SK-N-SH (cell line): ENCODE results near the gene ANKH. TPM values are rescaled to one million over a fixed set of nuclear protein-coding genes. Genes with fewer than 3 reads are reported as not detected.
A peak's percentile ranks its signal among the peaks of the same experiment; 100 is the strongest.

ENCODE experiments used
- CTCF ChIA-PET: fragments of 300-600, 350-600 bp; formaldehyde crosslinking; extraction: SDS; loops from one replicate; lab custom pipeline; 2021; lab: Yijun Ruan, JAX
- POLR2A ChIA-PET: fragments of 350-600 bp; sonication (Branson Sonifier 250); formaldehyde crosslinking; extraction: SDS; loops from one replicate; lab custom pipeline; 2020; ENCODE audit warnings: antibody characterized with exemption, inconsistent platforms; lab: Yijun Ruan, JAX
- DNase-seq: peaks from one replicate; pipeline ENCODE4 v3.0.0; 2012
- H2AFZ ChIP-seq: fragments of 200-600 bp; sonication (generic); 2 replicates; pipeline ENCODE4 v1.8.1; 2016; ENCODE audit warnings: antibody characterized with exemption, mild to moderate bottlenecking, low read depth
- H3F3A ChIP-seq: fragments of 200-600 bp; sonication (generic); replicated peaks from 2 replicates; pipeline ENCODE3; 2016; ENCODE audit warnings: antibody characterized with exemption, mild to moderate bottlenecking; ENCODE audit not compliant: insufficient read depth
- H3K27ac ChIP-seq, 2 experiments: fragments of 200-500 bp in 1 of 2; fragments of 200-600 bp in 1 of 2; sonication (Bioruptor generic) in 1 of 2; sonication (generic), shearing (Covaris generic) in 1 of 2; 2 replicates each; pipeline versions ENCODE4 v1.5.1 to v1.6.1; 2014 to 2016; ENCODE audit warnings: low read depth in 2 of 2, inconsistent platforms in 1 of 2, low read length in 1 of 2, mild to moderate bottlenecking in 1 of 2, mixed read lengths in 1 of 2
- H3K27me3 ChIP-seq: fragments of 200-600 bp; sonication (generic), shearing (Covaris generic); 2 replicates; pipeline ENCODE4 v1.6.1; 2016; ENCODE audit warnings: mixed run types; ENCODE audit not compliant: insufficient read depth
- H3K36me3 ChIP-seq, 2 experiments: fragments of 200-500 bp in 1 of 2; fragments of 200-600 bp in 1 of 2; sonication (Bioruptor generic) in 1 of 2; sonication (generic) in 1 of 2; replicated peaks in 1 of 2; 2 replicates each; pipeline versions ENCODE3 to v1.5.1; 2014 to 2016; ENCODE audit warnings: low read length in 1 of 2, mild to moderate bottlenecking in 1 of 2; ENCODE audit not compliant: insufficient read depth in 2 of 2, control insufficient read depth in 1 of 2
- H3K4me1 ChIP-seq, 2 experiments: fragments of 200-500 bp in 1 of 2; fragments of 200-600 bp in 1 of 2; sonication (Bioruptor generic) in 1 of 2; sonication (generic), shearing (Covaris generic) in 1 of 2; 2 replicates each; pipeline versions ENCODE4 v1.5.1 to v1.6.1; 2014 to 2016; ENCODE audit warnings: low read depth in 1 of 2, low read length in 1 of 2, mixed run types in 1 of 2; ENCODE audit not compliant: insufficient read depth in 2 of 2, control insufficient read depth in 1 of 2
- H3K4me2 ChIP-seq: fragments of 200-600 bp; sonication (generic), shearing (Covaris generic); 2 replicates; pipeline ENCODE4 v1.6.1; 2017; ENCODE audit warnings: mixed run types
- H3K4me3 ChIP-seq, 2 experiments: fragments of 200-500 bp in 1 of 2; fragments of 200-600 bp in 1 of 2; sonication (Bioruptor generic) in 1 of 2; sonication (generic), shearing (Covaris generic) in 1 of 2; 2 replicates each; pipeline versions ENCODE4 v1.5.1 to v1.8.1; 2014 to 2016; ENCODE audit warnings: low read depth in 2 of 2, inconsistent platforms in 1 of 2, low read length in 1 of 2, mild to moderate bottlenecking in 1 of 2, mixed read lengths in 1 of 2, moderate library complexity in 1 of 2
- H3K79me2 ChIP-seq: fragments of 200-600 bp; sonication (generic); 2 replicates; pipeline ENCODE4 v1.8.1; 2017; ENCODE audit warnings: mild to moderate bottlenecking; ENCODE audit not compliant: insufficient read depth
- H3K9ac ChIP-seq: fragments of 200-600 bp; sonication (generic); 2 replicates; pipeline ENCODE4 v1.6.1; 2017; ENCODE audit warnings: mixed run types
- H3K9me2 ChIP-seq: fragments of 200-600 bp; sonication (generic); 2 replicates; pipeline ENCODE4 v1.6.1; 2017; ENCODE audit warnings: mixed run types
- H3K9me3 ChIP-seq: fragments of 200-600 bp; sonication (generic); 2 replicates; pipeline ENCODE4 v1.6.1; 2017; ENCODE audit warnings: mixed run types, mild to moderate bottlenecking, moderate library complexity
- H4K20me1 ChIP-seq: fragments of 200-600 bp; sonication (generic); 2 replicates; pipeline ENCODE4 v1.6.1; 2017; ENCODE audit warnings: mild to moderate bottlenecking, mixed run types; ENCODE audit not compliant: insufficient read depth
- CHD2 ChIP-seq: fragments of 150-350 bp; IDR thresholded peaks from 2 replicates; pipeline ENCODE4 v1.6.1; 2018; ENCODE audit warnings: low read length; ENCODE audit not compliant: partially characterized antibody
- EZH2phosphoT487 ChIP-seq: fragments of 200-600 bp; sonication (generic); IDR thresholded peaks from 2 replicates; pipeline ENCODE4 v1.6.1; 2017; ENCODE audit warnings: low read depth, mixed run types, mild to moderate bottlenecking, antibody characterized with exemption, moderate library complexity, borderline replicate concordance
- FOSL2 ChIP-seq: IDR thresholded peaks from 2 replicates; pipeline ENCODE4 v1.4.0; 2012; ENCODE audit warnings: low read depth, mild to moderate bottlenecking, moderate library complexity, borderline replicate concordance
- FOXJ3 ChIP-seq: sonication (generic); formaldehyde crosslinking; IDR thresholded peaks from 2 replicates; pipeline ENCODE4 v1.5.1; 2020; ENCODE audit warnings: mild to moderate bottlenecking, missing genetic modification reagents
- GATA2 ChIP-seq: sonication (generic); formaldehyde crosslinking; IDR thresholded peaks from 2 replicates; pipeline ENCODE4 v1.5.0; 2020; ENCODE audit warnings: mild to moderate bottlenecking, missing genetic modification reagents
- JUND ChIP-seq: IDR thresholded peaks from 2 replicates; pipeline ENCODE4 v1.4.0; 2012
- MXI1 ChIP-seq: IDR thresholded peaks from 2 replicates; pipeline ENCODE4 v1.6.1; 2012; ENCODE audit warnings: mild to moderate bottlenecking, low read depth, low read length, improper control_type of control experiment
- NRF1 ChIP-seq: IDR thresholded peaks from 2 replicates; pipeline ENCODE4 v1.6.1; 2012; ENCODE audit warnings: low read depth, mild to moderate bottlenecking, low read length
- POLR2AphosphoS5 ChIP-seq: IDR thresholded peaks from 2 replicates; pipeline ENCODE4 v1.6.1; 2012; ENCODE audit warnings: low read depth, low read length
- RCOR1 ChIP-seq: fragments of 150-350 bp; IDR thresholded peaks from 2 replicates; pipeline ENCODE4 v1.6.1; 2017; ENCODE audit warnings: antibody characterized with exemption, low read length
- RFX5 ChIP-seq: IDR thresholded peaks from 2 replicates; pipeline ENCODE4 v1.6.1; 2012; ENCODE audit warnings: mild to moderate bottlenecking, improper control_type of control experiment, low read length
- RXRA ChIP-seq: IDR thresholded peaks from 2 replicates; pipeline ENCODE4 v1.4.0; 2012; ENCODE audit warnings: low read depth, mild to moderate bottlenecking, borderline replicate concordance
- SMC3 ChIP-seq: IDR thresholded peaks from 2 replicates; pipeline ENCODE4 v1.6.1; 2012; ENCODE audit warnings: low read depth, low read length, improper control_type of control experiment
- TAF1 ChIP-seq: IDR thresholded peaks from 2 replicates; pipeline ENCODE4 v1.6.1; 2012; ENCODE audit warnings: low read depth, mild to moderate bottlenecking, low read length, moderate library complexity, borderline replicate concordance
- YY1 ChIP-seq: IDR thresholded peaks from 2 replicates; pipeline ENCODE4 v1.4.0; 2012; ENCODE audit warnings: low read depth, mild to moderate bottlenecking
- WGBS: methylation state at CpG from one replicate; pipeline ENCODE4 v1.1.6; 2017; ENCODE audit warnings: low lambda C conversion rate; 5-methylcytosine and 5-hydroxymethylcytosine counted together
- polyA plus RNA-seq, 3 experiments: library from polyadenylated mRNA; depleted of rRNA; stranded (reverse); fragments of >200 nt; gene quantifications; 2 replicates each; pipeline ENCODE4 v1.2.3, GENCODE V29; 2012
- TF ChIP-seq, protein P1 (sequence below): IDR thresholded peaks from 2 replicates; pipeline ENCODE4 v1.4.0; 2012; ENCODE audit warnings: low read depth, borderline replicate concordance
- TF ChIP-seq, protein P2 (sequence below): IDR thresholded peaks from 2 replicates; pipeline ENCODE4 v1.6.1; 2012; ENCODE audit warnings: mild to moderate bottlenecking, low read depth, low read length, moderate library complexity

The ANKH gene
- polyA plus RNA-seq, 1 of the 3 experiments (the other 2 are of a cell fraction), result 22.0 TPM

DNA sequence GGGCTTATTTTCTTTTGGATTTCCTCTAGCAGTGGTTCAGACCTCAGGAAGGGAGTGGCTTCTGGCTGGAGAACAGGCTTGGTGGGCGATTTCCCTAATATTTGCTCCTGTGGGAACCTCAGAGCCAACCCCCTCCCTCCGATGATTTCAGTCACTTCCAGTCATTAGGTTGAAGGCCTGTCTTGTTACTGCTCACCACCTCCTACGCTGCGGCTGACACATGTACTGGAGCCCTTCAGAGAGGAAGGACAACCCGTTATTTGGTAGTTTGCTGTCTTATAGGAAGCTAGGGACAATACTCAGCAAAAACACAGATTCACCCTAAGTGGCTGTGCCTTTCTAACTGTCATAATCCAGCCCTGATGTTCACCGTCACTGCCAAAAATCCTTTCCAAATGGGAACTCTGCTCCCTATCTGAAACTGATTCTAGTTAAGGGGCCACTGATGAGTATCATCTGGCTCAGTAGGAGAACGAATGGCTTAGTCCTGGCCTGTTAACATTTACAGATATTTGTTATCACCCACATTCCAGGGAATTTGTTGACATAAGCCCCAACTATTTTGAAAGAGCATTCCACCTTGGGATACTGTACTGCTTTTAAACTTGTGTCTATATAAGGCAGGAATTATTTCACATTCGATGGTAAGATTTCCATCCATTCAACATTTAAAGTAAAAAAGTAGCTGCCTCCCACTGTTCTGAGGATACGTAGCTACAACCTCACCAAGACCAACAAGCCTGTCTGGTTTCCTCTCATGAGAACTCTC is 29.3 kb upstream of the ANKH start:
- Histone ChIP-seq H3K36me3 (no peaks in the 10 kb centered on the region), H4K20me1 (no peaks in the 10 kb centered on the region), H3F3A (no peaks in the 10 kb centered on the region), H3K4me1 (peaks cover 0 to 9% of the 10 kb centered on the region in 2 experiments; a peak in 1 of 4 replicates), H3K9me3 (no peaks in the 10 kb centered on the region), H3K4me3 (no peak overlapping the region), H3K27me3 (no peaks in the 10 kb centered on the region), H3K79me2 (no peaks in the 10 kb centered on the region), H2AFZ (peak overlapping the region; percentile 72; the same call in 1 of the 2 replicates), H3K9me2 (no peaks in the 10 kb centered on the region), H3K9ac (no peak overlapping the region), H3K27ac (peak overlapping the region in 1 of 2 experiments; percentile 41; a peak in 2 of 4 replicates), H3K4me2 (no peak overlapping the region)
- CTCF ChIA-PET, result interaction anchor here (0.6 to 1.4 kb wide), 2 partner anchors 173 to 205 kb away, joined by 3 to 4 read pairs; no protein-coding TSS in a partner anchor
- TF ChIP-seq, protein P1, sequence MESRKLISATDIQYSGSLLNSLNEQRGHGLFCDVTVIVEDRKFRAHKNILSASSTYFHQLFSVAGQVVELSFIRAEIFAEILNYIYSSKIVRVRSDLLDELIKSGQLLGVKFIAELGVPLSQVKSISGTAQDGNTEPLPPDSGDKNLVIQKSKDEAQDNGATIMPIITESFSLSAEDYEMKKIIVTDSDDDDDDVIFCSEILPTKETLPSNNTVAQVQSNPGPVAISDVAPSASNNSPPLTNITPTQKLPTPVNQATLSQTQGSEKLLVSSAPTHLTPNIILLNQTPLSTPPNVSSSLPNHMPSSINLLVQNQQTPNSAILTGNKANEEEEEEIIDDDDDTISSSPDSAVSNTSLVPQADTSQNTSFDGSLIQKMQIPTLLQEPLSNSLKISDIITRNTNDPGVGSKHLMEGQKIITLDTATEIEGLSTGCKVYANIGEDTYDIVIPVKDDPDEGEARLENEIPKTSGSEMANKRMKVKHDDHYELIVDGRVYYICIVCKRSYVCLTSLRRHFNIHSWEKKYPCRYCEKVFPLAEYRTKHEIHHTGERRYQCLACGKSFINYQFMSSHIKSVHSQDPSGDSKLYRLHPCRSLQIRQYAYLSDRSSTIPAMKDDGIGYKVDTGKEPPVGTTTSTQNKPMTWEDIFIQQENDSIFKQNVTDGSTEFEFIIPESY, result no peak
- no peak for TF ChIP-seq POLR2AphosphoS5
- TF ChIP-seq EZH2phosphoT487, result no peak
- TF ChIP-seq CHD2, result no peak
- no peak for TF ChIP-seq FOXJ3 (CRISPR knock-in tag)
- no peak for TF ChIP-seq FOSL2
- TF ChIP-seq RXRA, result no peak
- no peak for TF ChIP-seq JUND
- no peak for TF ChIP-seq GATA2 (CRISPR knock-in tag)
- no peak for TF ChIP-seq MXI1
- TF ChIP-seq TAF1, result no peak
- no peak for TF ChIP-seq YY1
- no peak for TF ChIP-seq SMC3
- TF ChIP-seq NRF1, result no peak
- TF ChIP-seq, protein P2, sequence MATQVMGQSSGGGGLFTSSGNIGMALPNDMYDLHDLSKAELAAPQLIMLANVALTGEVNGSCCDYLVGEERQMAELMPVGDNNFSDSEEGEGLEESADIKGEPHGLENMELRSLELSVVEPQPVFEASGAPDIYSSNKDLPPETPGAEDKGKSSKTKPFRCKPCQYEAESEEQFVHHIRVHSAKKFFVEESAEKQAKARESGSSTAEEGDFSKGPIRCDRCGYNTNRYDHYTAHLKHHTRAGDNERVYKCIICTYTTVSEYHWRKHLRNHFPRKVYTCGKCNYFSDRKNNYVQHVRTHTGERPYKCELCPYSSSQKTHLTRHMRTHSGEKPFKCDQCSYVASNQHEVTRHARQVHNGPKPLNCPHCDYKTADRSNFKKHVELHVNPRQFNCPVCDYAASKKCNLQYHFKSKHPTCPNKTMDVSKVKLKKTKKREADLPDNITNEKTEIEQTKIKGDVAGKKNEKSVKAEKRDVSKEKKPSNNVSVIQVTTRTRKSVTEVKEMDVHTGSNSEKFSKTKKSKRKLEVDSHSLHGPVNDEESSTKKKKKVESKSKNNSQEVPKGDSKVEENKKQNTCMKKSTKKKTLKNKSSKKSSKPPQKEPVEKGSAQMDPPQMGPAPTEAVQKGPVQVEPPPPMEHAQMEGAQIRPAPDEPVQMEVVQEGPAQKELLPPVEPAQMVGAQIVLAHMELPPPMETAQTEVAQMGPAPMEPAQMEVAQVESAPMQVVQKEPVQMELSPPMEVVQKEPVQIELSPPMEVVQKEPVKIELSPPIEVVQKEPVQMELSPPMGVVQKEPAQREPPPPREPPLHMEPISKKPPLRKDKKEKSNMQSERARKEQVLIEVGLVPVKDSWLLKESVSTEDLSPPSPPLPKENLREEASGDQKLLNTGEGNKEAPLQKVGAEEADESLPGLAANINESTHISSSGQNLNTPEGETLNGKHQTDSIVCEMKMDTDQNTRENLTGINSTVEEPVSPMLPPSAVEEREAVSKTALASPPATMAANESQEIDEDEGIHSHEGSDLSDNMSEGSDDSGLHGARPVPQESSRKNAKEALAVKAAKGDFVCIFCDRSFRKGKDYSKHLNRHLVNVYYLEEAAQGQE, result no peak
- no peak for TF ChIP-seq RFX5
- no peak; the same call in 1 of the 2 replicates for TF ChIP-seq RCOR1
- DNase-seq, result peak; percentile 32
- 64% methylated on average over 9 of the region's 9 CpGs for WGBS
- POLR2A ChIA-PET, result no interaction called here
